A673 (cell line): ENCODE measurements around the gene OR10G4. TPM values are rescaled to one million over a fixed set of nuclear protein-coding genes. Genes with fewer than 3 reads are reported as not detected.

Experiments
- BruUV-seq: library from RNA; stranded (reverse); fragments of 400-500 nt; replicated peaks from 2 replicates; lab custom pipeline; 2021; lab: Mats Ljungman, UMichigan
- CTCF ChIA-PET: fragments of 300-600 bp; sonication (Branson Sonifier 250); formaldehyde crosslinking; loops from one replicate; lab custom pipeline; 2022; ENCODE audit warnings: antibody characterized with exemption; lab: Charles Lee
- POLR2A ChIA-PET: fragments of 300-600 bp; sonication (Branson Sonifier 250); formaldehyde crosslinking; loops from one replicate; lab custom pipeline; 2022; ENCODE audit warnings: antibody characterized with exemption; ENCODE audit not compliant: low non-redundant PET; lab: Charles Lee
- DNase-seq: peaks from one replicate; pipeline ENCODE4 v3.0.0-alpha.2; 2015; ENCODE audit warnings: low spot score
- H3K27ac ChIP-seq: fragments of 200-600 bp; sonication (generic); 2 replicates; pipeline ENCODE4 v1.5.1; 2016; ENCODE audit warnings: mixed run types, low read depth, mild to moderate bottlenecking, mixed read lengths, antibody characterized with exemption, low read length; ENCODE audit not compliant: poor library complexity, severe bottlenecking
- H3K27me3 ChIP-seq: fragments of 200-600 bp; sonication (generic); replicated peaks from 2 replicates; pipeline ENCODE4 v1.6.1; 2017; ENCODE audit warnings: mixed run types, low read depth, mild to moderate bottlenecking, mixed read lengths, antibody characterized with exemption, low read length; ENCODE audit not compliant: insufficient read depth, poor library complexity
- H3K36me3 ChIP-seq: fragments of 200-600 bp; sonication (generic); 2 replicates; pipeline ENCODE4 v1.6.1; 2016; ENCODE audit warnings: mixed run types, mild to moderate bottlenecking, mixed read lengths, antibody characterized with exemption, low read length; ENCODE audit not compliant: insufficient read depth, poor library complexity, severe bottlenecking
- H3K4me1 ChIP-seq: fragments of 200-600 bp; sonication (generic); 2 replicates; pipeline ENCODE4 v1.6.1; 2017; ENCODE audit warnings: mixed run types, mild to moderate bottlenecking, mixed read lengths, antibody characterized with exemption, low read length; ENCODE audit not compliant: insufficient read depth, poor library complexity, severe bottlenecking
- H3K4me3 ChIP-seq: fragments of 200-600 bp; sonication (generic); 2 replicates; pipeline ENCODE4 v1.5.1; 2016; ENCODE audit warnings: low read depth, mixed run types, mild to moderate bottlenecking, mixed read lengths, low read length; ENCODE audit not compliant: poor library complexity, severe bottlenecking
- H3K9me3 ChIP-seq: fragments of 200-600 bp; sonication (generic); 2 replicates; pipeline ENCODE4 v1.6.1; 2016; ENCODE audit warnings: mixed run types, low read depth, mild to moderate bottlenecking, mixed read lengths, antibody characterized with exemption, low read length; ENCODE audit not compliant: poor library complexity, severe bottlenecking
- EZH2 ChIP-seq: fragments of 200-600 bp; sonication (generic); IDR thresholded peaks from 2 replicates; pipeline ENCODE4 v1.6.1; 2017; ENCODE audit warnings: borderline replicate concordance, low read depth, mild to moderate bottlenecking, mixed read lengths, antibody characterized with exemption, low read length; ENCODE audit not compliant: poor library complexity, severe bottlenecking
- intact Hi-C: fragments of 100-400 bp; cut with micrococcal nuclease; formaldehyde crosslinking; loops from one replicate; pipeline ENCODE4 v1.10.0; 2022; ENCODE audit not compliant: unreplicated experiment
- total RNA-seq: library from RNA; stranded (reverse); gene quantifications from 2 replicates; pipeline ENCODE4 v1.2.3, GENCODE V29; 2021
- TF ChIP-seq, protein P1 (sequence below): fragments of 300-800, 200-600 bp; sonication (generic); conservative IDR thresholded peaks from 2 replicates; pipeline ENCODE4 v1.5.1; 2017; ENCODE audit warnings: low read depth, mild to moderate bottlenecking, antibody characterized with exemption, low read length, moderate library complexity, mixed read lengths

The OR10G4 gene
- total RNA-seq, 1 experiment from 2014 or later, result not detected

DNA sequence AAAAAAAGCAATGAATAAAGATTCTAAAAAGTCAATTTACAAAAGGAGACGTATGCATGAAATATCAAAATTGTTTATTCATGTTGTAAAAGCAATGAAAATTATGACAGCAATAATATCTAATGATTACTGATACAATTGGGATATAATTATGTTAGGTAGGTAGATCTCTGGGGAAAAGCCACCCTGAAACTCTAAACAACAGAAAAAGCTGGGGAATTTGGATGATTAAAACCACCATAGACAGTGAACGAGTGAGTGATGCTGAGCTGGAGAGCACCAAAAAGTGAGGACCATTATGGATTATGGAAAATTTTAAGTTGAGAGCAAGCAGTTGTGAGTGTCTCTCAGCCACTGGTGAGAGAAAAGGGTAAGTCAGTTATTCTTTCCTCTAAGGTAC, 13.7 kb downstream of the OR10G4 start, which contains the start of gene OR10G8:
TSS of gene OR10G8 (plus strand) at position 301 of the 400 bp plus-strand sequence. CDS start 2,825 bp downstream, outside the sequence.
- Histone ChIP-seq H3K9me3 (no peaks in the 10 kb centered on the region), H3K27me3 (no peaks in the 10 kb centered on the region), H3K4me1 (no peaks in the 10 kb centered on the region), H3K36me3 (no peaks in the 10 kb centered on the region), H3K27ac (no peak within 1 kb of the TSS), H3K4me3 (no peak within 1 kb of the TSS)
- POLR2A ChIA-PET, result no interaction called here
- TF ChIP-seq, protein P1, sequence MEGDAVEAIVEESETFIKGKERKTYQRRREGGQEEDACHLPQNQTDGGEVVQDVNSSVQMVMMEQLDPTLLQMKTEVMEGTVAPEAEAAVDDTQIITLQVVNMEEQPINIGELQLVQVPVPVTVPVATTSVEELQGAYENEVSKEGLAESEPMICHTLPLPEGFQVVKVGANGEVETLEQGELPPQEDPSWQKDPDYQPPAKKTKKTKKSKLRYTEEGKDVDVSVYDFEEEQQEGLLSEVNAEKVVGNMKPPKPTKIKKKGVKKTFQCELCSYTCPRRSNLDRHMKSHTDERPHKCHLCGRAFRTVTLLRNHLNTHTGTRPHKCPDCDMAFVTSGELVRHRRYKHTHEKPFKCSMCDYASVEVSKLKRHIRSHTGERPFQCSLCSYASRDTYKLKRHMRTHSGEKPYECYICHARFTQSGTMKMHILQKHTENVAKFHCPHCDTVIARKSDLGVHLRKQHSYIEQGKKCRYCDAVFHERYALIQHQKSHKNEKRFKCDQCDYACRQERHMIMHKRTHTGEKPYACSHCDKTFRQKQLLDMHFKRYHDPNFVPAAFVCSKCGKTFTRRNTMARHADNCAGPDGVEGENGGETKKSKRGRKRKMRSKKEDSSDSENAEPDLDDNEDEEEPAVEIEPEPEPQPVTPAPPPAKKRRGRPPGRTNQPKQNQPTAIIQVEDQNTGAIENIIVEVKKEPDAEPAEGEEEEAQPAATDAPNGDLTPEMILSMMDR, result no peak
- no peak for TF ChIP-seq EZH2
- DNase-seq, result no peak
- CTCF ChIA-PET, result no interaction called here
- intact Hi-C loops, result no loop called here
- BruUV-seq, result no TSS peak

DNA sequence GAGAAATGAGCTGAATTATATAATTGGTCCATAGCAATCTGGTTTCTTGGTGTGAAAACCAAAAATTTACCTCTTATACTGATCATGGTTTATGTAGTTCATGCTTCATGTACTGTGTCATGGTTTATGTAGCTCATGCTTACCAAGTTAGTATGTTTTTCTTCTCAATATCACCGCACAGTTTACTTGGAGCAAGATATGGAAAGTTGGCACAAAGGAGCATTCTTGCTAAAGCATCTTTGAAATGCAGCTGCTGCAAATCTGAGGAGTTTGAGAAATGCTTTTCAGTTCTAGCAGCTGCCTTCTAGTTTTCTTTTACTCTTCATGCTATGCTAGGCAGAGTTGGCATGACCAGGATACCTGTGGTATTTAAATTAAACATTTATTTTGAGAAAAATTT, 23.9 kb downstream of the OR10G4 start:
- Histone ChIP-seq H3K27me3 (no peaks in the 10 kb centered on the region), H3K4me3 (no peak overlapping the region), H3K36me3 (no peaks in the 10 kb centered on the region), H3K4me1 (no peaks in the 10 kb centered on the region), H3K9me3 (no peaks in the 10 kb centered on the region), H3K27ac (no peak overlapping the region)
- intact Hi-C loops, result no loop called here
- CTCF ChIA-PET, result no interaction called here
- no peak for TF ChIP-seq EZH2
- TF ChIP-seq, protein P1, result no peak
- no peak for DNase-seq
- BruUV-seq, result no TSS peak
- POLR2A ChIA-PET, result no interaction called here

DNA sequence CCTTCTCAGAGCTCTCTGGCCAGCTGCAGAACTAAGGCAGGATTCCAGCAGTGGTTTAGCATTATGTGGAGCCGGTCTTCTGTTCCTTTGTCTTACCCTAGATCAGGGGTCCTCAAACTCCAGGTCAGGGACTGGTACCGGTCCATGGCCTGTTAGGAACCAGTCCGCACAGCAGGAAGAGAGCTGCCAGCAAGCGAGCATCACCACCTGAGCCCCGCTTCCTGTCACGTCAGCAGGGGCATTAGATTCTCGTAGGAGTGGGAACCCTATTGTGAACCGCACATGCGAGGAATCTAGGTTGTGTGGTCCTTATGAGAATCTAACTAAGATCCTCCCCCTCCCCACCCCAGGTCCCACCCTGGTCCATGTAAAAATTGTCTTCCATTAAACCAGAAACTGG, 26.8 kb downstream of the OR10G4 start:
- H3K9me3 ChIP-seq, result no peaks in the 10 kb centered on the region
- H3K27me3 ChIP-seq, result no peaks in the 10 kb centered on the region
- ChIA-PET POLR2A (interaction anchor here (0.6 kb wide), 1 partner anchor 138 kb away, joined by 3 read pairs; no protein-coding TSS in a partner anchor), CTCF (no interaction called here)
- TF ChIP-seq, protein P1, result no peak
- TF ChIP-seq EZH2, result no peak
- H3K27ac ChIP-seq, result no peak overlapping the region
- no peaks in the 10 kb centered on the region for H3K4me1 ChIP-seq
- no peaks in the 10 kb centered on the region for H3K36me3 ChIP-seq
- intact Hi-C loops, result no loop called here
- no peak overlapping the region for H3K4me3 ChIP-seq
- BruUV-seq, result no TSS peak
- no peak for DNase-seq
